Thyroid gland (tissue), 4 donors: Measurements from ENCODE around the gene CALD1. TPM values are rescaled to one million over a fixed set of nuclear protein-coding genes. Genes with fewer than 3 reads are reported as not detected.

Experiments used
- DNase-seq, 2 donors: peaks; one replicate each; pipeline ENCODE4 v3.0.0-alpha.2; 2019
- H3K27ac ChIP-seq, 3 donors: fragments of 200-600 bp; sonication (generic); 1 replicate in 2 of 3; 2 replicates in 1 of 3; pipeline ENCODE4 v1.5.1; 2016 to 2019; ENCODE audit warnings: mild to moderate bottlenecking in 1 of 3, moderate library complexity in 1 of 3
- H3K27me3 ChIP-seq: fragments of 200-600 bp; sonication (generic); one replicate; pipeline ENCODE4 v1.5.1; 2019
- H3K36me3 ChIP-seq, 2 donors: fragments of 200-600 bp; sonication (generic); one replicate each; pipeline ENCODE4 v1.5.1; 2016 to 2019
- H3K4me1 ChIP-seq, 2 donors: fragments of 200-600 bp; sonication (generic); one replicate each; pipeline ENCODE4 v1.5.1; 2017 to 2019
- H3K4me3 ChIP-seq, 3 donors: fragments of 200-600 bp; sonication (generic); replicated peaks in 1 of 3; 1 replicate in 2 of 3; 2 replicates in 1 of 3; pipeline ENCODE4 v1.5.1; 2016; ENCODE audit warnings: mild to moderate bottlenecking in 1 of 3
- H3K9me3 ChIP-seq: fragments of 200-600 bp; sonication (generic); one replicate; pipeline ENCODE4 v1.5.1; 2017
- CTCF ChIP-seq, 6 experiments: fragments of 200-600 bp in 3 of 6; fragments of 450-650 bp in 3 of 6; sonication (generic) in 3 of 6; IDR thresholded peaks; one replicate each; pipeline ENCODE4 v1.5.1; 2016 to 2019; ENCODE audit warnings: antibody characterized with exemption in 6 of 6, mild to moderate bottlenecking in 2 of 6, inconsistent platforms in 1 of 6, moderate library complexity in 1 of 6
- POLR2A ChIP-seq, 2 donors: fragments of 450-650 bp; IDR thresholded peaks; one replicate each; pipeline ENCODE4 v1.6.1; 2017; ENCODE audit warnings: antibody characterized with exemption in 2 of 2, mild to moderate bottlenecking in 2 of 2, moderate library complexity in 1 of 2
- WGBS, 2 donors: methylation state at CpG; one replicate each; pipeline ENCODE4 v1.1.5; 2017; 5-methylcytosine and 5-hydroxymethylcytosine counted together
- intact Hi-C: fragments of 100-400 bp; cut with DNase I; formaldehyde crosslinking; loops from one replicate; pipeline ENCODE4 v1.15.1; 2023
- total RNA-seq, 4 donors: library from RNA; depleted of rRNA; stranded (reverse); fragments of >200 nt; gene quantifications; one replicate each; pipeline ENCODE4 v1.2.3, GENCODE V29; 2016

The CALD1 gene
- total RNA-seq, 4 donors from 2014 or later = 141 to 223 (median 169) TPM

- 59 to 72% methylated on average over 6 of the region's 6 CpGs for WGBS, 2 donors
These were observed 46.7 kb upstream of the CALD1 start for GRCh38 chr7:134732728-134733127.

GRCh38 chr7:134736381-134736780, 43.1 kb upstream of the CALD1 start:
- intact Hi-C loops = no loop called here
- Histone ChIP-seq H3K4me3 (no peak overlapping the region), H3K36me3 (no peaks in the 10 kb centered on the region), H3K27ac (no peak overlapping the region), H3K9me3 (no peaks in the 10 kb centered on the region), H3K4me1 (peaks cover 0 to 5% of the 10 kb centered on the region in 2 donors), H3K27me3 (no peaks in the 10 kb centered on the region)
- TF ChIP-seq POLR2A (IDR thresholded peaks at IDR 0.05) (no peak), CTCF (IDR thresholded peaks at IDR 0.05) (no peak)
- no peak for DNase-seq
- WGBS, 2 donors = 91 to 95% methylated on average over 2 of the region's 2 CpGs

More at GRCh38 chr7:134732728-134733127, 46.7 kb upstream of the CALD1 start:
- Histone ChIP-seq H3K4me1 (peaks cover 3 to 14% of the 10 kb centered on the region in 2 donors), H3K9me3 (no peaks in the 10 kb centered on the region), H3K27ac (no peak overlapping the region), H3K27me3 (no peaks in the 10 kb centered on the region), H3K36me3 (no peaks in the 10 kb centered on the region), H3K4me3 (no peak overlapping the region)
- peak in 1 of 2 donors; percentile 7 for DNase-seq
- intact Hi-C loops = no loop called here
- TF ChIP-seq POLR2A (IDR thresholded peaks at IDR 0.05) = no peak
- TF ChIP-seq CTCF (IDR thresholded peaks at IDR 0.05) = no peak

- WGBS, 2 donors = 71 to 75% methylated on average over 7 of the region's 7 CpGs
- intact Hi-C loops = no loop called here
- Histone ChIP-seq H3K27ac (peak overlapping the region in 1 of 3 donors; percentile 43), H3K9me3 (no peaks in the 10 kb centered on the region), H3K27me3 (no peaks in the 10 kb centered on the region), H3K36me3 (no peaks in the 10 kb centered on the region), H3K4me1 (peaks cover 0 to 3% of the 10 kb centered on the region in 2 donors), H3K4me3 (no peak overlapping the region)
- TF ChIP-seq CTCF (IDR thresholded peaks at IDR 0.05) (no peak), POLR2A (IDR thresholded peaks at IDR 0.05) (no peak)
- DNase-seq = no peak
These were observed 41.7 kb upstream of the CALD1 start for GRCh38 chr7:134737566-134738345.

GRCh38 chr7:134739362-134739761, 40.1 kb upstream of the CALD1 start:
- Histone ChIP-seq H3K27ac (no peak overlapping the region), H3K4me3 (no peak overlapping the region), H3K9me3 (no peaks in the 10 kb centered on the region), H3K27me3 (no peaks in the 10 kb centered on the region), H3K36me3 (no peaks in the 10 kb centered on the region), H3K4me1 (no peaks in the 10 kb centered on the region)
- TF ChIP-seq CTCF (IDR thresholded peaks at IDR 0.05) (no peak), POLR2A (IDR thresholded peaks at IDR 0.05) (no peak)
- no peak for DNase-seq
- WGBS, 2 donors = 74 to 90% methylated on average over 3 of the region's 3 CpGs
- intact Hi-C loops = no loop called here

- intact Hi-C loops = no loop called here
These were observed 39.1 kb upstream of the CALD1 start for GRCh38 chr7:134740376-134740775.

More at GRCh38 chr7:134740376-134740775, 39.1 kb upstream of the CALD1 start:
- no peak for TF ChIP-seq CTCF (IDR thresholded peaks at IDR 0.05)
- no peak for TF ChIP-seq POLR2A (IDR thresholded peaks at IDR 0.05)
- H3K27ac ChIP-seq = no peak overlapping the region
- H3K27me3 ChIP-seq = no peaks in the 10 kb centered on the region
- no peaks in the 10 kb centered on the region for H3K9me3 ChIP-seq
- 63 to 70% methylated on average over 4 of the region's 4 CpGs for whole genome bisulfite sequencing, 2 donors
- DNase-seq = no peak
- H3K4me1 ChIP-seq = no peaks in the 10 kb centered on the region
- H3K36me3 ChIP-seq = no peaks in the 10 kb centered on the region
- H3K4me3 ChIP-seq = no peak overlapping the region
